GM10266 (cell line): Measurements from ENCODE around the gene KDM3A.

Experiments used
- DNase-seq: peaks from one replicate; pipeline ENCODE4 v3.0.0; 2012; ENCODE audit errors: extremely low spot score
- CTCF ChIP-seq: IDR thresholded peaks from 2 replicates; pipeline ENCODE4 v1.5.1; 2012; ENCODE audit warnings: mild to moderate bottlenecking, low read depth; ENCODE audit not compliant: control insufficient read depth, insufficient read depth; ENCODE audit errors: missing control alignments

The KDM3A gene

GRCh38 chr2:86440631-86441391, at the start of gene KDM3A:
TSS of gene KDM3A (plus strand) at chr2:86441371. CDS start at chr2:86442048, 677 bp downstream.
- peak; percentile 93 for DNase-seq
- no peak for TF ChIP-seq CTCF

- TF ChIP-seq CTCF: no peak
- DNase-seq: no peak
Observed at GRCh38 chr2:86392873-86393518, 48.2 kb upstream of the KDM3A start.

- no peak for TF ChIP-seq CTCF
- no peak for DNase-seq
Observed at GRCh38 chr2:86393521-86394491, 47.4 kb upstream of the KDM3A start.

GRCh38 chr2:86396291-86396785, 44.8 kb upstream of the KDM3A start:
- TF ChIP-seq CTCF: peak; percentile 33
- DNase-seq: no peak

- no peak for TF ChIP-seq CTCF
- DNase-seq: no peak
Observed at GRCh38 chr2:86397986-86398385, 43.2 kb upstream of the KDM3A start.

- no peak for TF ChIP-seq CTCF
- no peak for DNase-seq
Observed at GRCh38 chr2:86398500-86399474, 42.4 kb upstream of the KDM3A start.
